ENCODE measurements around the gene G3BP1. TPM values are rescaled to one million over a fixed set of nuclear protein-coding genes. Genes with fewer than 3 reads are reported as not detected.

The G3BP1 gene
- total RNA-seq, 4 donors from 2014 or later = 73.3 to 102 (median 89.1) TPM

DNA sequence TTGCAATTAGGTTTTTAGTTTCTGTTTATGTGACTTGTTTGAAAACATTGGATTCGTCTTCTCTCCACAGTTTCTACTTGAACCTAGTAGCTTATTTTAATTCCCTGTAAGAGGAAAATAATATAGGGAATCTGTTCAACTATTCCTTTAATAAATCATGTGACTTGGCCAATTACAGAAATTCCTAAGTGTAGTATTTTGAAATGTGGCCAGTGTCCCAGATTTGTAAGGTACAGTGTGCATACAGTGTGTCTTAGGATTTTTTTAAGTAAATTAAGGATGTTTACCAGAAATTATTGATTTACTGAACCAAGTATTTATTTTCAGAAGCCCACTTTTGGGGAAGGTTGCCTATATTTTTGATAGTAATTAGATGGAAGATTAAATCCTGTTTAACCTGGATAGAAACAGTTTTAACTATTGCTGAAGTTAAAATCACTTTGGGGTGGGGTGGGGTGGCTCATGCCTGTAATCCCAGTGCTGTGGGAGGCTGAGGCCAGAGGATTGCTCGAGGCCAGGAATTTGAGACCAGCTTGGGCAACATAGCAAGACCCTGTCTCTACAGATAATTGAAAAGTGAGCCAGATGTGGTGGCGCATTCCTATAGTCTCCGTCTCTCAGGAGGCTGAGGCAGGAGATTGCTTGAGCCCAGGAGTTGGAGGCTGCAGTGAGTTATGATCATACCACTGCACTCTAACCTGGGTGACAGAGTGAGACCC, 36.9 kb downstream of the G3BP1 start:
- Histone ChIP-seq H3K27ac (peak overlapping the region in 1 of 4 donors; percentile 48), H3K27me3 (no peaks in the 10 kb centered on the region), H3K9me3 (no peaks in the 10 kb centered on the region), H3K36me3 (peaks cover 4 to 51% of the 10 kb centered on the region in 2 donors), H3K4me3 (no peak overlapping the region), H3K4me1 (peaks cover 4 to 54% (median 5%) of the 10 kb centered on the region in 3 donors)
- TF ChIP-seq EP300 (IDR thresholded peaks at IDR 0.05) (no peak), POLR2A (IDR thresholded peaks at IDR 0.05) (no peak), POLR2AphosphoS5 (IDR thresholded peaks at IDR 0.05) (no peak)
- TF ChIP-seq, protein P1, sequence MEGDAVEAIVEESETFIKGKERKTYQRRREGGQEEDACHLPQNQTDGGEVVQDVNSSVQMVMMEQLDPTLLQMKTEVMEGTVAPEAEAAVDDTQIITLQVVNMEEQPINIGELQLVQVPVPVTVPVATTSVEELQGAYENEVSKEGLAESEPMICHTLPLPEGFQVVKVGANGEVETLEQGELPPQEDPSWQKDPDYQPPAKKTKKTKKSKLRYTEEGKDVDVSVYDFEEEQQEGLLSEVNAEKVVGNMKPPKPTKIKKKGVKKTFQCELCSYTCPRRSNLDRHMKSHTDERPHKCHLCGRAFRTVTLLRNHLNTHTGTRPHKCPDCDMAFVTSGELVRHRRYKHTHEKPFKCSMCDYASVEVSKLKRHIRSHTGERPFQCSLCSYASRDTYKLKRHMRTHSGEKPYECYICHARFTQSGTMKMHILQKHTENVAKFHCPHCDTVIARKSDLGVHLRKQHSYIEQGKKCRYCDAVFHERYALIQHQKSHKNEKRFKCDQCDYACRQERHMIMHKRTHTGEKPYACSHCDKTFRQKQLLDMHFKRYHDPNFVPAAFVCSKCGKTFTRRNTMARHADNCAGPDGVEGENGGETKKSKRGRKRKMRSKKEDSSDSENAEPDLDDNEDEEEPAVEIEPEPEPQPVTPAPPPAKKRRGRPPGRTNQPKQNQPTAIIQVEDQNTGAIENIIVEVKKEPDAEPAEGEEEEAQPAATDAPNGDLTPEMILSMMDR (IDR thresholded peaks at IDR 0.05) = no peak
- WGBS, 2 donors (ENCODE audit: low coverage in 1 of 2) = 75 to 77% methylated on average over 3 to 4 of the region's 4 CpGs
- ATAC-seq = no peak

DNA sequence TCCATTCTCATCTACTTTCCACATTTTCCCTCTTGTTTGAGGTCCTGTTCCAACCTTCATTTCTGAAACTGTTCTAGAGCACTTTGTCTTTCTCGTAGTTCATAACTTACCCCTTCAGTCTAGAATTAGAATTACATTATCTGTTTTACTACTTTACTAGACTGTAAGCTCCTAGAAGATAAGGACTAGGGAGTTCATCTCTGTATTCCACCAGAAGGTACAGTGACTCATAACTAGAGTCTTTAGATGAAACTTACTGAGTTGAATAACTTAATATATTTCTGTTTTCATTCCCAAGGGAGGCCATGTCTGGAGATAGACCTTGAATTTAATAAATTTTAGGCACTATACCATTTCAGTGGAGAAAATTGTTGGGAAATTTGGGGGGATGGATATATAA, 38.7 kb downstream of the G3BP1 start:
- Histone ChIP-seq H3K27ac (no peak overlapping the region), H3K36me3 (peaks cover 4 to 46% of the 10 kb centered on the region in 2 donors)
- no peak for TF ChIP-seq POLR2AphosphoS5 (IDR thresholded peaks at IDR 0.05)
- no peak for TF ChIP-seq POLR2A (IDR thresholded peaks at IDR 0.05)
- TF ChIP-seq, protein P1 (IDR thresholded peaks at IDR 0.05) = no peak
- no peak for TF ChIP-seq EP300 (IDR thresholded peaks at IDR 0.05)

DNA sequence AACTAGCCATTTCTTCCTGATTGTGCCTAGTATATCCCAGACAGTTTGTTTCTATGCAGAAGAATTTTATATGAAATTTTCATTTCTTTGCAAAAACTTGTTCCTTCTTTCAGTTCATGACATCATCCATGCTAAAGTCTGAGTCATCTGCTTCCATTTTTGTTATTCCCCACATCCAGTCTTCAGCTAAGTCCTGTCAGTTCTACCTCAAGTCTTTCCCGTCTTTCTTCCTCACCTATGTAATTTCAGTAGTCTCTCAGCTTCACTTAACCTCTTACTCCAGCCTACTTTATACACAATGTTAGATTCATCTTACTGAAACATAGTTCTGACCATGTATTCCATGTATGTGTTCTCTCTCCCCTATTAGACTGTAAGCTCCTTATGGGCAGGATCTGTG, 39.1 kb downstream of the G3BP1 start:
- Histone ChIP-seq H3K36me3 (peaks cover 0 to 41% of the 10 kb centered on the region in 2 donors), H3K27ac (no peak overlapping the region)

More for the DNA sequence above, 38.7 kb downstream of the G3BP1 start:
- WGBS, 2 donors (ENCODE audit: low coverage in 1 of 2) = 0 to 88% methylated on average over 1 of the region's 1 CpG
- Histone ChIP-seq H3K9me3 (no peaks in the 10 kb centered on the region), H3K4me1 (peaks cover 4 to 49% (median 5%) of the 10 kb centered on the region in 3 donors), H3K4me3 (no peak overlapping the region), H3K27me3 (no peaks in the 10 kb centered on the region)
- no peak for ATAC-seq

DNA sequence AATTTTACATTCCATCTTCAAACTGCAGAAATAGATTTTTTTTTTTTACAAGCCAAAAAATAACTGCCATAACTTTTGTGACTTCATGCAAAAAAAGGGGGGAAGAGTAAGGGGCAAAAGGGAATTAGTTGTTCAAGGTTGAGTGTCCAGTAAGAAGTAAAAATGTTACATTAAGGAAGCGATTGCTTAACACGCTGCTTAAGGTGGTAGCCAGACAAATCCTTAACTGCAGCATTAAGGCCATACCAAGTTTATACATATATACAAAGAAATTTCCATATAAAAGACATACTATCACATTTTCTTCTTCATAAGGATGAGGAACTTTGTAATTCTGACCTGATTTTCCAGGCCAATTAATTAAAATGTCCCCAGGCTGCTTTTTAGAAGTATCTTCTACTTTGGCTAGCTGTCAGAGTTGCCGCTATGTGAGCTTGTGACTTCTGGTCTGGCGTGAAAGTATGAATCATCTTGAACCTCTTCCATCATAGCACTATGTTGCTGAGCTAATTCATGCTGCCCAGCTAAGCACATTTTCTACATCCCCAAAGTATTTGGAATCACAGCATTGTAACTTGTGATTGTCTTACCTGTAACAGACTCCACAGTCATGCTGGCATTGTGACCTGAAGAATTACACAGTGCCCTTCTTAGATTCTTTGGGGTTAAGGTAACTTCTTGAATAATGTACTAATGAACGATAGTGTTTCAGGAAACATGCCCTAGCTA, 40.0 kb downstream of the G3BP1 start:
- TF ChIP-seq POLR2A (IDR thresholded peaks at IDR 0.05) = no peak
- peak; percentile 51 for TF ChIP-seq POLR2AphosphoS5 (IDR thresholded peaks at IDR 0.05)
- peaks cover 4 to 44% (median 5%) of the 10 kb centered on the region in 3 donors for H3K4me1 ChIP-seq
- no peaks in the 10 kb centered on the region for H3K27me3 ChIP-seq
- H3K9me3 ChIP-seq = no peaks in the 10 kb centered on the region
- peaks cover 0 to 42% of the 10 kb centered on the region in 2 donors for H3K36me3 ChIP-seq
- no peak overlapping the region for H3K27ac ChIP-seq
- peak; percentile 78 for ATAC-seq
- WGBS, 2 donors (ENCODE audit: low coverage in 1 of 2) = 69 to 76% methylated on average over 5 of the region's 5 CpGs
- no peak overlapping the region for H3K4me3 ChIP-seq

More for the DNA sequence above, 39.1 kb downstream of the G3BP1 start:
- WGBS, 2 donors (ENCODE audit: low coverage in 1 of 2) = 100% methylated on average over 1 of the region's 1 CpG
- H3K4me1 ChIP-seq = peaks cover 4 to 45% (median 5%) of the 10 kb centered on the region in 3 donors
- H3K27me3 ChIP-seq = no peaks in the 10 kb centered on the region
- no peak for ATAC-seq
- no peak overlapping the region for H3K4me3 ChIP-seq
- TF ChIP-seq POLR2A (IDR thresholded peaks at IDR 0.05) (no peak), EP300 (IDR thresholded peaks at IDR 0.05) (no peak), POLR2AphosphoS5 (IDR thresholded peaks at IDR 0.05) (no peak)
- TF ChIP-seq, protein P1 (IDR thresholded peaks at IDR 0.05) = no peak
- H3K9me3 ChIP-seq = no peaks in the 10 kb centered on the region

DNA sequence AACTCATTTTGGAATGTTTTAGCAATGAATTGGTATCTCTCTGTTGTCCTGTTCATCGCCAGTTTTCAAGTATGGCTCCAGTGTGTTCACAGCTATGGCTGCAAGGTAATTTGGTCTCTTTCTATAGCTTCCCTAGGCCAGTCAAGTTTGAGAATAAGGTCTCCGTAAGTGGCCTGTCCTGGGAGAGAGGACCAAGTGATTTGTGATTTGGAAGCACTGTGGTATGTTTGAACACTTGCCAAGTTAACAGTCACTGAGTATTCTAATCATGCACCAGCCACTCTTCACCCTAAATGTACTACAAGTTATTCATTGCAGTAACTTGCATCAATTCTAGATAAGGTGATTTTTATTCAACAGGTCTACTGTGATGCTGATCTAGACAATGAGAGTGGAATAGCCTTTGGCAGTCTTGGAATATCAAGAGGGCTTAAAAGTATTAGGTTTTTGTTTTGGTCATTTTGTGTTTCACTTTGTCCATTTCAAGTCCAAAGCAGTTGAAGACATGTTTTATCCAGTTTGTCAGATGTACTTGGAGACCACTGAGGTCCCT, 41.1 kb downstream of the G3BP1 start:
- Histone ChIP-seq H3K4me3 (no peak overlapping the region), H3K4me1 (peaks cover 4 to 35% (median 5%) of the 10 kb centered on the region in 3 donors), H3K36me3 (peaks cover 0 to 43% of the 10 kb centered on the region in 2 donors), H3K27me3 (no peaks in the 10 kb centered on the region), H3K27ac (no peak overlapping the region), H3K9me3 (no peaks in the 10 kb centered on the region)
- TF ChIP-seq, protein P1 (IDR thresholded peaks at IDR 0.05) = no peak
- no peak for TF ChIP-seq EP300 (IDR thresholded peaks at IDR 0.05)
- no peak for TF ChIP-seq POLR2AphosphoS5 (IDR thresholded peaks at IDR 0.05)
- no peak for TF ChIP-seq POLR2A (IDR thresholded peaks at IDR 0.05)
- WGBS, 2 donors (ENCODE audit: low coverage in 1 of 2) = 55 to 79% methylated on average over 2 of the region's 2 CpGs
- ATAC-seq = no peak

Measured in gastroesophageal sphincter (tissue), 4 donors.